Measurements from ENCODE around the gene HSPA1A. TPM values are rescaled to one million over a fixed set of nuclear protein-coding genes. Genes with fewer than 3 reads are reported as not detected.
"Not testable (repeated sequence)": the region's sequence is repeated elsewhere in the genome, so short reads cannot be mapped to it uniquely, and the experiment has no call there.

HSPA1A gene
- total RNA-seq, 2 donors from 2014 or later = 230 to 440 TPM

- H3K36me3 ChIP-seq = no peaks in the 10 kb centered on the region
- peaks cover 3% of the 10 kb centered on the region for H3K4me1 ChIP-seq (replicated peaks)
- intact Hi-C loops (cut with DNase I) = no loop called here
- H3K4me3 ChIP-seq = no peak overlapping the region
- H3K27ac ChIP-seq = peak overlapping the region in 1 of 2 donors; percentile 97
- no peaks in the 10 kb centered on the region for H3K9me3 ChIP-seq
- H3K27me3 ChIP-seq (replicated peaks; ENCODE audit: insufficient read depth) = no peaks in the 10 kb centered on the region
- no peak for DNase-seq (ENCODE audit: low spot score)
- TF ChIP-seq CTCF (IDR thresholded peaks at IDR 0.05) (no peak), POLR2AphosphoS5 (IDR thresholded peaks at IDR 0.05) (no peak), POLR2A (IDR thresholded peaks at IDR 0.05) (no peak)
- 55% methylated on average over 5 of the region's 5 CpGs for WGBS
Measured at GRCh38 chr6:31797588-31797987, 17.8 kb upstream of the HSPA1A start.

DNA sequence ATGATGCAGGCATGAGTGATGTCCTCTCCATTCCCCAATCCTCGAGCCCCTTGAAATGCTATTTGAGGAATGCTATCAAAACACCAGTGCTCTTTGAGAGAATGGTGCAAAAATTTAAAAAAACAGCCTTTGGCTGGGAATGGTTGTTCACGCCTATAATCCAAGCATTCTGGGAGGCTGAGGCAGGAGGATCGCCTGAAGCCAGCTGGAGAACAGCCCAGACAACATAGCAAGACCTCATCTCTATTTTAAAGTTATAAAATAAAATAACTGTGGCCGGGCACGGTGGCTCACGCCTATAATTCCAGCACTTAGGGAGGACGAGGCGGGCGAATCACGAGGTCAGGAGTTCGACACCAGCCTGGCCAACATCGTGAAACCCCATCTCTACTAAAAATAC is 15.6 kb upstream of the HSPA1A start:
- H3K4me3 ChIP-seq = no peak overlapping the region
- H3K9me3 ChIP-seq = no peaks in the 10 kb centered on the region
- intact Hi-C loops (cut with DNase I) = no loop called here
- H3K27me3 ChIP-seq (replicated peaks; ENCODE audit: insufficient read depth) = no peaks in the 10 kb centered on the region
- no peak for TF ChIP-seq POLR2A (IDR thresholded peaks at IDR 0.05)
- no peak for TF ChIP-seq CTCF (IDR thresholded peaks at IDR 0.05)
- TF ChIP-seq POLR2AphosphoS5 (IDR thresholded peaks at IDR 0.05) = no peak
- 88% methylated on average over 12 of the region's 12 CpGs for WGBS
- no peak for DNase-seq (ENCODE audit: low spot score)
- H3K36me3 ChIP-seq = no peaks in the 10 kb centered on the region
- H3K4me1 ChIP-seq (replicated peaks) = no peaks in the 10 kb centered on the region
- no peak overlapping the region for H3K27ac ChIP-seq

GRCh38 chr6:31801031-31801927 is 14.1 kb upstream of the HSPA1A start:
- WGBS = 96% methylated on average over 8 of the region's 8 CpGs
- H3K27ac ChIP-seq; intact Hi-C loops (cut with DNase I); H3K4me3 ChIP-seq; H3K27me3 ChIP-seq (replicated peaks; ENCODE audit: insufficient read depth); H3K36me3 ChIP-seq; H3K4me1 ChIP-seq (replicated peaks); H3K9me3 ChIP-seq; DNase-seq (ENCODE audit: low spot score): not testable (repeated sequence)

DNA sequence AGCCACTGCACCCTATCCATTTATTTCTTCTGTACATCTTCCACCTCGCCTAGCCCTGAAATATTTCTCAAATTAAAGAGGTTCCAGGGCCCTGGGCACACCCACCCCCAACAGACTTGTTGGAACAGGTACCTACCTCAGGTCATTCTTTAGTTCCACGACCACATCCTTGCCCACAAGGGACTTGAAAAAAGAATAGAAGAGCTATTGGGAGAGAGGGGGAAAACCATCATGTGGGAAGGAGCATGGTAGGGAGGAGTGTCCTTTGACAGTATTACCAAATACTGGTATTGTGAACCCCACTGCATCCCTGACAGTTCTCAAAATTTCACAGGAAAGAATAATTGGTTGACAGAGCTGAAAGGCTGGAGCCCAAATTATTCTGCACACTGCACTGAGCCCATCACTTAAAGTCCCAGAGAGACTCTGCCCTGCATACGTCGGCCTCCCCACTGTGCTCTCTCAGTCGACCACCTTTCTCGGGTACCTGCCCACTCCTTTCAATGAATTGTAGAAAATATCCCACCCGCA is 9.3 kb upstream of the HSPA1A start:
- H3K36me3 ChIP-seq = no peaks in the 10 kb centered on the region
- H3K27ac ChIP-seq = peak overlapping the region; percentile 93 to 95
- no peak for DNase-seq (ENCODE audit: low spot score)
- TF ChIP-seq POLR2AphosphoS5 (IDR thresholded peaks at IDR 0.05) = no peak
- no peak for TF ChIP-seq POLR2A (IDR thresholded peaks at IDR 0.05)
- TF ChIP-seq CTCF (IDR thresholded peaks at IDR 0.05) = no peak
- H3K4me1 ChIP-seq (replicated peaks) = no peaks in the 10 kb centered on the region
- 5% methylated on average over 7 of the region's 7 CpGs for WGBS
- no peaks in the 10 kb centered on the region for H3K27me3 ChIP-seq (replicated peaks; ENCODE audit: insufficient read depth)
- no peaks in the 10 kb centered on the region for H3K9me3 ChIP-seq
- intact Hi-C loops (cut with DNase I) = no loop called here
- peak overlapping the region; percentile 48 to 52 for H3K4me3 ChIP-seq

DNA sequence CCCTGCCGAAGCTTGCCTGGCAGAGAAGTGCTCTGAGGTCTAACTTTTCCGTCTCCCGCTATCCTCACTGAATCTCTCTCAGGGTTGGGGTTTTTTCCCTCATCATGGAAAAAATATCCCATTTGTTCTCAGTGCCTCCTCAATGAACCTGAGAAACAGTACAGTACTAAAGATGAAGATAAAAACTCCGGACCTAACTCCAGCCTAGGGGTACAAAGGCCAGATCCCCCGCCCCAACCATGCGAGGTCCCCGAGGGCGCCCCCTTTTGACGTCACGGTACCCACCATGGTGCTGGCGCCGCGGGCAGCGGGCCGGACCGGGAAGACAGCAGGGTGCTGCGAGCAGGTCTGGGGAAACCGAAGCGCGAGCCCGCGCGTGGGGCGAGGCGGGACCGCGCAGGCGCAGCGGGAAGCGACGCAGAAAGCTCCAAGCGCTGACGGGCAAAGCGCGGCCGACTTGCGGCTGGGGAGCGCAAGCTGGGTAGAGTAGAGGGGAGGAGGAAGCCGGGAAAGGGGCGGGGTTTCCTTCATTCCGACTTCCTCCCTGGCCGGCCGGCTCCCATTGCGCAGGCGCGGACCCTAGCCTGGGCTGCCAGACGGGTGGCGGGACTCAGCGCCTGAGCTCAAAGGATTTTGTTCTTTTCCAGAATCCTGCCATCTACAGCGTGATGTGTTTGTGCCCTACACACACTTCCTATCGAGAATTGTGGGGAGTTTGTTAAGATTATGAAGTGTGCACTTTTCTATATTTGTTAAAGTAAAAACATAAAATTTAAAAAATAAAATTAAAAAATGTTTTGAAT is 8.7 kb upstream of the HSPA1A start, which contains the start of gene LSM2:
LSM2 (minus strand) TSS at position 497 of the 803 bp plus-strand sequence; CDS start at position 288, 209 bp downstream.
- H3K4me3 ChIP-seq = peak within 1 kb of the TSS; percentile 48 to 52
- under 1% methylated on average over 40 of the region's 51 CpGs for WGBS
- peak within 1 kb of the TSS; percentile 93 to 95 for H3K27ac ChIP-seq
- H3K9me3 ChIP-seq = no peaks in the 10 kb centered on the region
- no peaks in the 10 kb centered on the region for H3K27me3 ChIP-seq (replicated peaks; ENCODE audit: insufficient read depth)
- no peaks in the 10 kb centered on the region for H3K4me1 ChIP-seq (replicated peaks)
- no peaks in the 10 kb centered on the region for H3K36me3 ChIP-seq
- peak; percentile 97 for DNase-seq (ENCODE audit: low spot score)
- TF ChIP-seq CTCF (IDR thresholded peaks at IDR 0.05) (peak in 3 of 4 experiments; percentile 30 to 54 (median 49)), POLR2A (IDR thresholded peaks at IDR 0.05) (peak; percentile 97), POLR2AphosphoS5 (IDR thresholded peaks at IDR 0.05) (peak; percentile 100)
- intact Hi-C loops (cut with DNase I) = no loop called here

GRCh38 chr6:31808599-31808998 is 6.7 kb upstream of the HSPA1A start:
- not testable (repeated sequence) for H3K27ac ChIP-seq

More at GRCh38 chr6:31808599-31808998, 6.7 kb upstream of the HSPA1A start:
- DNase-seq (ENCODE audit: low spot score); H3K4me1 ChIP-seq (replicated peaks); H3K36me3 ChIP-seq; H3K9me3 ChIP-seq; intact Hi-C loops (cut with DNase I); H3K27me3 ChIP-seq (replicated peaks; ENCODE audit: insufficient read depth); H3K4me3 ChIP-seq: not testable (repeated sequence)
- 90% methylated on average over 10 of the region's 10 CpGs for WGBS

Data from prostate gland (tissue), 2 donors.